ENCODE results near the gene CTU2. TPM values are rescaled to one million over a fixed set of nuclear protein-coding genes. Genes with fewer than 3 reads are reported as not detected.

Gene CTU2
- total and polyA plus RNA-seq, 2 donors (not counting 1 experiment from before 2014, with no cell fraction given) = 18.4 to 23.7 TPM

GRCh38 chr16:88699180-88699579, 7.1 kb upstream of the CTU2 start:
- Histone ChIP-seq H4K20me1 (ENCODE audit: control insufficient read depth, insufficient read depth, low read length, poor library complexity, severe bottlenecking) (peaks cover 23% of the 10 kb centered on the region), H3K9ac (ENCODE audit: low read length) (no peak overlapping the region), H3K36me3 (replicated peaks in 1 of 2; ENCODE audit: control extremely low read depth in 1 of 2, control insufficient read depth in 1 of 2, extremely low read depth in 1 of 2, insufficient read depth in 2 of 2, low read length in 1 of 2) (peaks cover 0 to 52% of the 10 kb centered on the region in 2 experiments), H3K27ac (ENCODE audit: low read length in 2 of 2) (no peak overlapping the region), H3K4me3 (ENCODE audit: control extremely low read depth in 1 of 5, extremely low read depth in 1 of 5, insufficient read depth in 1 of 5, low read depth in 2 of 5, low read length in 4 of 5) (no peak overlapping the region), H3K27me3 (replicated peaks in 1 of 4; ENCODE audit: control extremely low read depth in 1 of 4, control insufficient read depth in 3 of 4, insufficient read depth in 4 of 4, low read length in 3 of 4) (no peaks in the 10 kb centered on the region), H3K79me2 (ENCODE audit: control insufficient read depth, insufficient read depth, low read length) (peaks cover 47% of the 10 kb centered on the region), H3K4me1 (ENCODE audit: control insufficient read depth in 2 of 2, insufficient read depth in 2 of 2, low read length in 2 of 2) (peaks cover 47 to 72% of the 10 kb centered on the region in 2 donors), H2AFZ (ENCODE audit: insufficient read depth, low read depth, low read length, poor library complexity, severe bottlenecking) (no peak overlapping the region), H3K4me2 (replicated peaks; ENCODE audit: low read depth, low read length, poor library complexity, severe bottlenecking) (peak overlapping the region; percentile 98), H3K9me3 (ENCODE audit: control extremely low read depth in 1 of 3, control insufficient read depth in 2 of 3, insufficient read depth in 1 of 3, low read length in 2 of 3) (no peaks in the 10 kb centered on the region)
- intact Hi-C loops (cut with micrococcal nuclease) = no loop called here
- DNase-seq = no peak
- CTCF ChIA-PET = no interaction called here
- no peaks in the 10 kb centered on the region for H3K27me3 Mint-ChIP-seq
- TF ChIP-seq EZH2 (IDR thresholded peaks at IDR 0.05; ENCODE audit: borderline replicate concordance, insufficient read depth, low read depth, low read length, poor library complexity, severe bottlenecking) = no peak
- TF ChIP-seq, protein P1, sequence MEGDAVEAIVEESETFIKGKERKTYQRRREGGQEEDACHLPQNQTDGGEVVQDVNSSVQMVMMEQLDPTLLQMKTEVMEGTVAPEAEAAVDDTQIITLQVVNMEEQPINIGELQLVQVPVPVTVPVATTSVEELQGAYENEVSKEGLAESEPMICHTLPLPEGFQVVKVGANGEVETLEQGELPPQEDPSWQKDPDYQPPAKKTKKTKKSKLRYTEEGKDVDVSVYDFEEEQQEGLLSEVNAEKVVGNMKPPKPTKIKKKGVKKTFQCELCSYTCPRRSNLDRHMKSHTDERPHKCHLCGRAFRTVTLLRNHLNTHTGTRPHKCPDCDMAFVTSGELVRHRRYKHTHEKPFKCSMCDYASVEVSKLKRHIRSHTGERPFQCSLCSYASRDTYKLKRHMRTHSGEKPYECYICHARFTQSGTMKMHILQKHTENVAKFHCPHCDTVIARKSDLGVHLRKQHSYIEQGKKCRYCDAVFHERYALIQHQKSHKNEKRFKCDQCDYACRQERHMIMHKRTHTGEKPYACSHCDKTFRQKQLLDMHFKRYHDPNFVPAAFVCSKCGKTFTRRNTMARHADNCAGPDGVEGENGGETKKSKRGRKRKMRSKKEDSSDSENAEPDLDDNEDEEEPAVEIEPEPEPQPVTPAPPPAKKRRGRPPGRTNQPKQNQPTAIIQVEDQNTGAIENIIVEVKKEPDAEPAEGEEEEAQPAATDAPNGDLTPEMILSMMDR (IDR thresholded peaks at IDR 0.05) = no peak
- no peak overlapping the region for H3K4me3 Mint-ChIP-seq
- 95% methylated on average over 11 of the region's 16 CpGs for WGBS (ENCODE audit: insufficient coverage)
- peaks cover 60% of the 10 kb centered on the region for H3K4me1 Mint-ChIP-seq
- no peak overlapping the region for H3K27ac Mint-ChIP-seq
- no peaks in the 10 kb centered on the region for H3K9me3 Mint-ChIP-seq (ENCODE audit: insufficient read depth)
- ATAC-seq (ENCODE audit: low read depth) = no peak
- POLR2A ChIA-PET = no interaction called here

DNA sequence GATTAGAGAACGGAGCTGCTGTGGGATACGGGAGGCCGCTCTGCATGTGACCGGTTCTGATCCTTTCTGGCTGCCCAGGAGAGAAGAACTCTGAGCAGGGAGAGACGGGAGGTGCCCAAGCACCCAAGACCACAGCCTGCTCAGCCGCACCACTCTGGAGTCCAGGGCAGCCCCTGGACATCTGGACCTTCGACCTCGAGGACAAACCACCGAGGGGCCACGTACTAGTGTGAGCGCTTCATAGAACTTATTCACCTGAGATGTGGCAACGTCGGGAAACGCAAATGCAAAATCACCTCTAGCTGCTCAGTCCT, 6.0 kb upstream of the CTU2 start:
- peak overlapping the region; percentile 84 to 91 for H3K27ac ChIP-seq (ENCODE audit: low read length in 2 of 2)
- peak overlapping the region; percentile 60 for H3K9ac ChIP-seq (ENCODE audit: low read length)
- CTCF ChIA-PET = interaction anchor here (1.0 to 2.1 kb wide), 5 partner anchors 11 to 37 kb away, joined by 3 to 13 read pairs (median 6); no protein-coding TSS in a partner anchor
- H3K4me1 ChIP-seq (ENCODE audit: control insufficient read depth in 2 of 2, insufficient read depth in 2 of 2, low read length in 2 of 2) = peaks cover 58 to 79% of the 10 kb centered on the region in 2 donors
- no peaks in the 10 kb centered on the region for H3K9me3 ChIP-seq (ENCODE audit: control extremely low read depth in 1 of 3, control insufficient read depth in 2 of 3, insufficient read depth in 1 of 3, low read length in 2 of 3)
- H3K9me3 Mint-ChIP-seq (ENCODE audit: insufficient read depth) = no peaks in the 10 kb centered on the region
- H4K20me1 ChIP-seq (ENCODE audit: control insufficient read depth, insufficient read depth, low read length, poor library complexity, severe bottlenecking) = peaks cover 27% of the 10 kb centered on the region
- peaks cover 67% of the 10 kb centered on the region for H3K4me1 Mint-ChIP-seq
- peaks cover 58% of the 10 kb centered on the region for H3K79me2 ChIP-seq (ENCODE audit: control insufficient read depth, insufficient read depth, low read length)
- peak overlapping the region; percentile 84 for H3K4me3 Mint-ChIP-seq
- POLR2A ChIA-PET = interaction anchor here (0.6 to 2.6 kb wide), 6 partner anchors 8 to 130 kb away, joined by 3 to 14 read pairs (median 6); partner anchors contain the start of gene ZC3H18
- ATAC-seq (ENCODE audit: low read depth) (no peak), DNase-seq (no peak)
- H2AFZ ChIP-seq (ENCODE audit: insufficient read depth, low read depth, low read length, poor library complexity, severe bottlenecking) = peak overlapping the region; percentile 44
- no peaks in the 10 kb centered on the region for H3K27me3 Mint-ChIP-seq
- H3K4me3 ChIP-seq (ENCODE audit: control extremely low read depth in 1 of 5, extremely low read depth in 1 of 5, insufficient read depth in 1 of 5, low read depth in 2 of 5, low read length in 4 of 5) = peak overlapping the region; percentile 32 to 69 (median 54)
- 31% methylated on average over 14 of the region's 14 CpGs for WGBS (ENCODE audit: insufficient coverage)
- H3K27ac Mint-ChIP-seq = peak overlapping the region; percentile 96
- peak overlapping the region; percentile 98 for H3K4me2 ChIP-seq (replicated peaks; ENCODE audit: low read depth, low read length, poor library complexity, severe bottlenecking)
- H3K36me3 ChIP-seq (replicated peaks in 1 of 2; ENCODE audit: control extremely low read depth in 1 of 2, control insufficient read depth in 1 of 2, extremely low read depth in 1 of 2, insufficient read depth in 2 of 2, low read length in 1 of 2) = peaks cover 0 to 49% of the 10 kb centered on the region in 2 experiments
- intact Hi-C loops (cut with micrococcal nuclease) = loop anchor here (2.0 kb wide), 3 partner anchors 37 to 65 kb away; partner anchors contain the start of gene MVD
- no peaks in the 10 kb centered on the region for H3K27me3 ChIP-seq (replicated peaks in 1 of 4; ENCODE audit: control extremely low read depth in 1 of 4, control insufficient read depth in 3 of 4, insufficient read depth in 4 of 4, low read length in 3 of 4)
- TF ChIP-seq, protein P1 (IDR thresholded peaks at IDR 0.05) = no peak
- no peak for TF ChIP-seq EZH2 (IDR thresholded peaks at IDR 0.05; ENCODE audit: borderline replicate concordance, insufficient read depth, low read depth, low read length, poor library complexity, severe bottlenecking)
